Activated T-helper 2 cell treated with anti-CD3 and anti-CD28 coated beads, Interferon-gamma antibody, Interleukin-2, Interleukin-4, amounts not matched to agents 10 μg/mL and 5 μg/mL and 100 μg/mL, durations not matched to agents 14 hours and 24 hours and 36 hours (primary cell): Measurements from ENCODE around the gene CKS2. TPM values are rescaled to one million over a fixed set of nuclear protein-coding genes. Genes with fewer than 3 reads are reported as not detected.

ENCODE experiments used
- DNase-seq: peaks from one replicate; pipeline ENCODE4 v3.0.0; 2021; ENCODE audit warnings: low spot score
- H3K27ac Mint-ChIP-seq: one replicate; pipeline ENCODE4 v1.8.0; 2021; ENCODE audit warnings: mixed read lengths
- H3K27me3 Mint-ChIP-seq: one replicate; pipeline ENCODE4 v1.8.0; 2021; ENCODE audit warnings: low read depth, mixed read lengths
- H3K36me3 Mint-ChIP-seq: one replicate; pipeline ENCODE4 v1.8.0; 2021; ENCODE audit warnings: low read depth, mixed read lengths
- H3K4me1 Mint-ChIP-seq: one replicate; pipeline ENCODE4 v1.8.0; 2021; ENCODE audit warnings: low read depth, mixed read lengths
- H3K4me3 Mint-ChIP-seq: one replicate; pipeline ENCODE4 v1.8.0; 2021; ENCODE audit warnings: low read depth, mild to moderate bottlenecking, moderate library complexity, mixed read lengths
- H3K9me3 Mint-ChIP-seq: one replicate; pipeline ENCODE4 v1.8.0; 2021; ENCODE audit warnings: mixed read lengths
- intact Hi-C: fragments of 100-400 bp; cut with micrococcal nuclease; formaldehyde crosslinking; loops from one replicate; pipeline ENCODE4 v1.15.1; 2023
- total RNA-seq: library from RNA; stranded (reverse); gene quantifications from 2 replicates; pipeline ENCODE4 v1.2.3, GENCODE V29; 2022

CKS2 gene
- total RNA-seq, 1 donor from 2014 or later = 177 TPM

- peaks cover 21% of the 10 kb centered on the region for H3K4me1 Mint-ChIP-seq
- no peaks in the 10 kb centered on the region for H3K27me3 Mint-ChIP-seq
- H3K27ac Mint-ChIP-seq = no peak overlapping the region
- no peak for DNase-seq
- no peak overlapping the region for H3K4me3 Mint-ChIP-seq
- intact Hi-C loops = no loop called here
- no peaks in the 10 kb centered on the region for H3K9me3 Mint-ChIP-seq
- H3K36me3 Mint-ChIP-seq = peaks cover 87% of the 10 kb centered on the region
Measured at GRCh38 chr9:89356782-89357181, 45.8 kb downstream of the CKS2 start.

DNA sequence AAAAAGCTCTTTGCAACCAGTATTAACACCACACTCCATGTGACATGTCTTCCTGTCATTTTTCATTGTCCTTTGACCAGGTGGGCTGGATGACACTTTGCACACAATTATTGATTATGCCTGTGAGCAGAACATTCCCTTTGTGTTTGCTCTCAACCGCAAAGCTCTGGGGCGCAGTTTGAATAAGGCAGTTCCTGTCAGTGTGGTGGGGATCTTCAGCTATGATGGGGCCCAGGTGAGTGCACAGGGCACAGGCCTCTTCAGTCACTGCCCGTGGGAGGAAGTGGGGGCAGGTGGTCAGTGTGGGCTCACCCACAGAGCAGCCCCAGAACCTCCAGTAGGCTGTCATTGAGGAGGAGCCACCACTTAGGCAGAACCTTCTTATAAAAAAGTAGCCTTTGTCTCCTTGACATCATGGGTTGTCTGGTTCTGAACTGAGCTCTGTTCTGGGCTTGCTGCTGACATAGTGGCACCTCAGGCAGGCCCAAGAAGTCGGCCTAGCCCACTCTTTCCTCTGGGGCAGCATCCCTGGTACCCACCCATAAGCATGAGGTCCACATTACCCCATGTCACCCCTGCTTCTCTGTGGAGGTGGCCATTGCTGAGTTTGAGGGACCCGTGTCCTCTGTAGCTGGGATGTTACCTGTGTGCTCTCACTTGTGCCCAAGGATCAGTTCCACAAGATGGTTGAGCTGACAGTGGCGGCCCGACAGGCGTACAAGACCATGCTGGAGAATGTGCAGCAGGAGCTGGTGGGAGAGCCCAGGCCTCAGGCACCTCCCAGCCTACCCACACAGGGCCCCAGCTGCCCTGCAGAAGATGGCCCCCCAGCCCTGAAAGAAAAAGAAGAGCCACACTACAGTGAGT, 46.6 kb downstream of the CKS2 start:
- Mint-ChIP-seq H3K27ac (no peak overlapping the region), H3K9me3 (no peaks in the 10 kb centered on the region), H3K4me1 (peaks cover 14% of the 10 kb centered on the region), H3K27me3 (no peaks in the 10 kb centered on the region), H3K4me3 (no peak overlapping the region), H3K36me3 (peaks cover 87% of the 10 kb centered on the region)
- intact Hi-C loops = no loop called here
- no peak for DNase-seq

GRCh38 chr9:89358376-89358916, 47.5 kb downstream of the CKS2 start:
- Mint-ChIP-seq H3K36me3 (peaks cover 82% of the 10 kb centered on the region), H3K4me3 (no peak overlapping the region), H3K9me3 (no peaks in the 10 kb centered on the region), H3K27ac (no peak overlapping the region), H3K27me3 (no peaks in the 10 kb centered on the region), H3K4me1 (peaks cover 11% of the 10 kb centered on the region)
- intact Hi-C loops = no loop called here
- DNase-seq = no peak

GRCh38 chr9:89358985-89359384, 48.0 kb downstream of the CKS2 start:
- Mint-ChIP-seq H3K36me3 (peaks cover 77% of the 10 kb centered on the region), H3K27ac (no peak overlapping the region), H3K27me3 (no peaks in the 10 kb centered on the region), H3K4me1 (peaks cover 8% of the 10 kb centered on the region), H3K9me3 (no peaks in the 10 kb centered on the region), H3K4me3 (no peak overlapping the region)
- intact Hi-C loops = no loop called here
- DNase-seq = no peak

DNA sequence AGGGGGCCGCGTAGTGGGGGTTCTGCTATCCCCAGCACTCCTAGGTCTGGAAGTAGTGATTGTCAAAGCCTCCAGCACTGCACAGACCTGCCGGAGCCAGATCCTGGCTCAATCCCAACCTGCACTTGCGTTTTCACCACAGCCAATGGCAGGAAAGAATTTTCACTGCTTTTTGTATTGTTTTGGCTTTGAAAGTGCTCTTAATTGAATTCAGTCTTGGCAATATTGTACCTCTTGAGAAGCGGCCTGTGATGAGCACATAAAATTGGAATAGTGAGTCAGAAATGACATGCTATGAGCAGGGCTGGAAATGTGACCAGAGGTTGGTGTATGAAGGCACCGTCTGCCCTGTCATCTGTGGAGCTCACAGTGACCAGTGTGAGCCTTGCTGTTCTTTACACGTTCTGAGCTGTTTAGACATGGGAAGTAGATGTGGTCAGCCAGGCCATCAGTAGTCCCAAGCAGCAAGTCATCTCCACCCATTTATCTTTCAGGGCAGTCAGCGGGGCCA, 48.8 kb downstream of the CKS2 start:
- Mint-ChIP-seq H3K9me3 (no peaks in the 10 kb centered on the region), H3K36me3 (peaks cover 72% of the 10 kb centered on the region), H3K27ac (peak overlapping the region; percentile 63), H3K4me1 (peaks cover 8% of the 10 kb centered on the region), H3K4me3 (no peak overlapping the region), H3K27me3 (no peaks in the 10 kb centered on the region)
- intact Hi-C loops = no loop called here
- DNase-seq = no peak

GRCh38 chr9:89360465-89360864, 49.5 kb downstream of the CKS2 start:
- peak overlapping the region; percentile 43 for H3K27ac Mint-ChIP-seq
- intact Hi-C loops = no loop called here
- no peaks in the 10 kb centered on the region for H3K27me3 Mint-ChIP-seq
- H3K36me3 Mint-ChIP-seq = peaks cover 65% of the 10 kb centered on the region
- H3K9me3 Mint-ChIP-seq = no peaks in the 10 kb centered on the region
- peaks cover 8% of the 10 kb centered on the region for H3K4me1 Mint-ChIP-seq
- no peak overlapping the region for H3K4me3 Mint-ChIP-seq
- DNase-seq = no peak

DNA sequence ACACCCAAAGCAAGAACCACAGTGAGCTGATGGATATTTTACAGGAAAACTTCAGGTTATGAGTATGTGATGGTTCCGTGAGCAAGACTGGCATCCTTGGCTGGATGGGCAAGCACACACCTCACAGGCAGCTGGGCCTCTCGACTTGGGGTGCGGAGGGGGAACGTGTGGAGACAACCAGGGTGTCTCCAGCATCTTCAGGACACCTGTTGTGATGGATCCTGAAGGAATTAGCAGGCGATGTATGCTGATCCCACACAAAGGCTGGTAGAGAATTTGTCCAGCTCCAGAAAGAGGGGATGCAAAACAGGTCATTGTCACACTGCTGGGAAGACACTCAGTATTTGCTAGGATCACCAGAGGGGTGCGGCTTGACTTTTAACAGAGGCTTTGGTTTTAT, 50.0 kb downstream of the CKS2 start:
- Mint-ChIP-seq H3K9me3 (no peaks in the 10 kb centered on the region), H3K4me3 (no peak overlapping the region), H3K4me1 (peaks cover 8% of the 10 kb centered on the region), H3K27ac (no peak overlapping the region), H3K27me3 (no peaks in the 10 kb centered on the region), H3K36me3 (peaks cover 63% of the 10 kb centered on the region)
- DNase-seq = no peak
- intact Hi-C loops = no loop called here

GRCh38 chr9:89361816-89362646, 51.0 kb downstream of the CKS2 start:
- no peaks in the 10 kb centered on the region for H3K9me3 Mint-ChIP-seq
- intact Hi-C loops = no loop called here

GRCh38 chr9:89362647-89363310, 51.8 kb downstream of the CKS2 start:
- H3K27me3 Mint-ChIP-seq = no peaks in the 10 kb centered on the region
- no peak overlapping the region for H3K4me3 Mint-ChIP-seq
- no peak overlapping the region for H3K27ac Mint-ChIP-seq
- H3K4me1 Mint-ChIP-seq = peaks cover 3% of the 10 kb centered on the region
- peaks cover 47% of the 10 kb centered on the region for H3K36me3 Mint-ChIP-seq
- no peaks in the 10 kb centered on the region for H3K9me3 Mint-ChIP-seq
- intact Hi-C loops = no loop called here
- no peak for DNase-seq

More at GRCh38 chr9:89361816-89362646, 51.0 kb downstream of the CKS2 start:
- DNase-seq = no peak
- Mint-ChIP-seq H3K27ac (no peak overlapping the region), H3K4me1 (peaks cover 7% of the 10 kb centered on the region), H3K4me3 (no peak overlapping the region), H3K36me3 (peaks cover 54% of the 10 kb centered on the region), H3K27me3 (no peaks in the 10 kb centered on the region)

GRCh38 chr9:89363311-89363670, 52.3 kb downstream of the CKS2 start:
- no peak overlapping the region for H3K27ac Mint-ChIP-seq

GRCh38 chr9:89363921-89364665, 53.1 kb downstream of the CKS2 start:
- Mint-ChIP-seq H3K9me3 (no peaks in the 10 kb centered on the region), H3K36me3 (peaks cover 37% of the 10 kb centered on the region), H3K27ac (no peak overlapping the region), H3K27me3 (no peaks in the 10 kb centered on the region), H3K4me1 (peaks cover 3% of the 10 kb centered on the region), H3K4me3 (no peak overlapping the region)
- intact Hi-C loops = no loop called here
- DNase-seq = no peak

More at GRCh38 chr9:89363311-89363670, 52.3 kb downstream of the CKS2 start:
- Mint-ChIP-seq H3K4me1 (peaks cover 3% of the 10 kb centered on the region), H3K36me3 (peaks cover 44% of the 10 kb centered on the region), H3K27me3 (no peaks in the 10 kb centered on the region), H3K9me3 (no peaks in the 10 kb centered on the region), H3K4me3 (no peak overlapping the region)
- DNase-seq = no peak
- intact Hi-C loops = no loop called here
